K562 (cell line): ENCODE results near the gene COL5A3. TPM values are rescaled to one million over a fixed set of nuclear protein-coding genes. Genes with fewer than 3 reads are reported as not detected.

Source experiments
- ATAC-seq: fragments of 200-7000 bp; cut with Tn5 transposase; 3 replicates; pipeline ENCODE4 v1.9.1; 2020; ENCODE audit warnings: moderate library complexity
- BruUV-seq: library from RNA; stranded (reverse); fragments of 400-500 nt; replicated peaks from 2 replicates; lab custom pipeline; 2021; lab: Mats Ljungman, UMichigan
- CTCF ChIA-PET: fragments of 300-600 bp; formaldehyde crosslinking; extraction: SDS; loops from one replicate; lab custom pipeline; 2021; ENCODE audit warnings: low intra/inter-chr PET ratio; lab: Yijun Ruan, JAX
- POLR2A ChIA-PET: fragments of 300-600, 350-650 bp; sonication (Branson Sonifier 250); formaldehyde crosslinking; extraction: SDS; loops from one replicate; lab custom pipeline; 2021; ENCODE audit warnings: antibody characterized with exemption, inconsistent platforms; lab: Yijun Ruan, JAX
- DNase-seq, 4 experiments: peaks; one replicate each; pipeline versions ENCODE4 v3.0.0 to v3.0.0-alpha.2; 2011 to 2018; ENCODE audit warnings: low spot score in 3 of 4, mixed read lengths in 3 of 4; ENCODE audit errors: extremely low read depth in 1 of 4
- FAIRE-seq: peaks from 2 replicates; lab custom pipeline; 2011; peaks lifted over from hg19 to GRCh38; lab: Jason Lieb, UNC
- H2AFZ ChIP-seq: 2 replicates; pipeline ENCODE4 v1.6.0; 2011; ENCODE audit warnings: low read depth, low read length, control low read depth, inconsistent platforms
- H3K27ac ChIP-seq: fragments of 200-600 bp; 3 replicates; pipeline ENCODE4 v1.8.0; 2011; ENCODE audit warnings: low read depth, mild to moderate bottlenecking, control low read depth, inconsistent platforms, low read length, moderate library complexity, mixed read lengths; ENCODE audit errors: extremely low read depth
- H3K27me3 ChIP-seq, 2 experiments: fragments of 300-600 bp in 1 of 2; 2 replicates in 1 of 2; 3 replicates in 1 of 2; pipeline versions ENCODE4 v1.6.0 to v1.8.0; 2011; ENCODE audit warnings: inconsistent platforms in 2 of 2, low read length in 2 of 2, mild to moderate bottlenecking in 1 of 2, mixed read lengths in 1 of 2, moderate library complexity in 1 of 2; ENCODE audit not compliant: control insufficient read depth in 2 of 2, insufficient read depth in 2 of 2
- H3K36me3 ChIP-seq: fragments of 300-600 bp; 3 replicates; pipeline ENCODE4 v1.8.0; 2011; ENCODE audit warnings: mild to moderate bottlenecking, low read length, inconsistent platforms; ENCODE audit not compliant: control insufficient read depth, insufficient read depth
- H3K4me1 ChIP-seq, 2 experiments: fragments of 200-600 bp in 1 of 2; replicated peaks in 1 of 2; 2 replicates in 1 of 2; 3 replicates in 1 of 2; pipeline versions ENCODE4 v1.5.1 to v1.8.0; 2011; ENCODE audit warnings: inconsistent platforms in 2 of 2, low read length in 2 of 2, mild to moderate bottlenecking in 1 of 2, mixed read lengths in 1 of 2, moderate library complexity in 1 of 2; ENCODE audit not compliant: control insufficient read depth in 2 of 2, insufficient read depth in 2 of 2
- H3K4me2 ChIP-seq: 2 replicates; pipeline ENCODE4 v1.6.1; 2011; ENCODE audit warnings: low read length, control low read depth, inconsistent platforms, mixed read lengths; ENCODE audit not compliant: insufficient read depth
- H3K4me3 ChIP-seq: fragments of 200-600 bp; sonication (generic), shearing (Covaris generic); 2 replicates; pipeline ENCODE4 v1.5.1; 2016; ENCODE audit warnings: control low read depth, inconsistent platforms
- H3K79me2 ChIP-seq: fragments of 200-600 bp; 3 replicates; pipeline ENCODE4 v1.8.0; 2011; ENCODE audit warnings: low read length, inconsistent platforms; ENCODE audit not compliant: control insufficient read depth, insufficient read depth
- H3K9ac ChIP-seq, 2 experiments: 2 replicates each; pipeline versions ENCODE4 v1.6.0 to v1.6.1; 2011; ENCODE audit warnings: low read depth in 2 of 2, low read length in 2 of 2, control low read depth in 1 of 2, inconsistent platforms in 1 of 2, mild to moderate bottlenecking in 1 of 2, mixed read lengths in 1 of 2; ENCODE audit not compliant: insufficient read depth in 1 of 2
- H3K9me1 ChIP-seq: one replicate; pipeline ENCODE4 v1.6.0; 2011; ENCODE audit warnings: inconsistent platforms, mild to moderate bottlenecking, low read length, moderate library complexity; ENCODE audit not compliant: control insufficient read depth, insufficient read depth
- H3K9me3 ChIP-seq: replicated peaks from 2 replicates; pipeline ENCODE4 v1.5.1; 2011; ENCODE audit warnings: low read depth, low read length, inconsistent platforms; ENCODE audit not compliant: control insufficient read depth, insufficient read depth
- H4K20me1 ChIP-seq: replicated peaks from 2 replicates; pipeline ENCODE4 v1.6.1; 2011; ENCODE audit warnings: low read length, inconsistent platforms, mixed read lengths; ENCODE audit not compliant: control insufficient read depth, insufficient read depth
- BRD4 ChIP-seq: fragments of 200-600 bp; sonication (generic); IDR thresholded peaks from 2 replicates; pipeline ENCODE4 v1.6.1; 2017; ENCODE audit warnings: inconsistent platforms
- DACH1 ChIP-seq: fragments of 450-650 bp; IDR thresholded peaks from 2 replicates; pipeline ENCODE4 v1.6.1; 2018; ENCODE audit not compliant: partially characterized antibody
- LCOR ChIP-seq: sonication (generic); formaldehyde crosslinking; IDR thresholded peaks from 2 replicates; pipeline ENCODE4 v1.8.0; 2022; ENCODE audit warnings: mild to moderate bottlenecking, missing genetic modification reagents
- MYC ChIP-seq, 2 experiments: fragments of 250-450 bp in 1 of 2; sonication (Bioruptor Pico) in 1 of 2; IDR thresholded peaks; 2 replicates each; pipeline versions ENCODE4 v1.5.1 to v1.6.1; 2012 to 2021; ENCODE audit warnings: low read depth in 2 of 2, borderline replicate concordance in 1 of 2, improper control_type of control experiment in 1 of 2, low read length in 1 of 2, mild to moderate bottlenecking in 1 of 2, moderate library complexity in 1 of 2
- RB1 ChIP-seq: fragments of 450-650 bp; IDR thresholded peaks from 2 replicates; pipeline ENCODE4 v1.6.1; 2017; ENCODE audit warnings: low read depth, mild to moderate bottlenecking
- RBM25 ChIP-seq: fragments of 200-400 bp; formaldehyde crosslinking; IDR thresholded peaks from 2 replicates; pipeline ENCODE4 v1.6.1; 2018; ENCODE audit warnings: low read length, low read depth, moderate library complexity; ENCODE audit not compliant: severe bottlenecking
- ZKSCAN3 ChIP-seq: fragments of 250-450 bp; sonication (Bioruptor Pico); IDR thresholded peaks from 2 replicates; pipeline ENCODE4 v1.4.0; 2020
- ZNF121 ChIP-seq: sonication (generic); formaldehyde crosslinking; conservative IDR thresholded peaks from 2 replicates; pipeline ENCODE4 v1.8.0; 2022; ENCODE audit warnings: missing genetic modification reagents
- ZNF57 ChIP-seq: fragments of 450-650 bp; formaldehyde crosslinking; IDR thresholded peaks from 2 replicates; pipeline ENCODE4 v1.4.0; 2020; ENCODE audit warnings: mild to moderate bottlenecking, moderate library complexity
- ZNF76 ChIP-seq: fragments of 250-450 bp; sonication (Bioruptor Pico); IDR thresholded peaks from 2 replicates; pipeline ENCODE4 v1.4.0; 2020; ENCODE audit warnings: mild to moderate bottlenecking, moderate library complexity, borderline replicate concordance
- WGBS: fragments of 100-300 bp; shearing (Covaris generic); methylation state at CpG from one replicate; pipeline ENCODE4 v1.1.6; 2016; ENCODE audit warnings: low coverage, mixed read lengths; ENCODE audit not compliant: insufficient coverage; ENCODE audit errors: missing lambda C conversion rate; 5-methylcytosine and 5-hydroxymethylcytosine counted together
- in situ Hi-C: fragments of 300-500 bp; cut with MboI; formaldehyde crosslinking; loops from 4 replicates; pipeline ENCODE4 v1.15.0; 2018; ENCODE audit warnings: inconsistent platforms, mixed read lengths
- intact Hi-C: fragments of 100-400 bp; cut with micrococcal nuclease; formaldehyde crosslinking; loops from 2 replicates; pipeline ENCODE4 v1.14.2; 2022
- polyA plus RNA-seq, 8 experiments: library from polyadenylated mRNA; depleted of rRNA in 4 of 8; stranded (reverse) in 5 of 8; unstranded in 3 of 8; fragments of >200 nt; fragmentation: Nextera tagmentation in 2 of 8; fragmentation: Illumina TruSeq in 1 of 8; extraction: Ambion mirVana in 2 of 8; extraction: Trizol in 1 of 8; gene quantifications; 2 replicates each; pipeline versions ENCODE4 v1.2.1 to v1.2.3, GENCODE V29; 2011 to 2014; ENCODE audit warnings: inconsistent platforms in 1 of 8, missing spikeins in 1 of 8
- total RNA-seq, 7 experiments: library from RNA; depleted of rRNA in 6 of 7; stranded (reverse); fragments of >200 nt in 6 of 7; fragmentation: Illumina TruSeq in 2 of 7; extraction: Trizol in 2 of 7; gene quantifications; 2 replicates each; pipeline versions ENCODE4 v1.2.1 to v1.2.3, GENCODE V29; 2011 to 2021; ENCODE audit warnings: low replicate concordance in 1 of 7

COL5A3 gene
- total and polyA plus RNA-seq, 9 of the 15 experiments (the other 6 are each of a cell fraction or from before 2014, with no cell fraction given): 0.01 to 0.02 TPM; not detected in 7

- Histone ChIP-seq H3K4me1 (no peaks in the 10 kb centered on the region), H3K9me3 (no peaks in the 10 kb centered on the region), H3K4me2 (no peak overlapping the region), H3K4me3 (no peak overlapping the region), H3K27me3 (peaks cover 2 to 23% of the 10 kb centered on the region in 2 experiments), H3K9me1 (no peaks in the 10 kb centered on the region), H4K20me1 (no peaks in the 10 kb centered on the region), H3K36me3 (no peaks in the 10 kb centered on the region), H3K9ac (no peak overlapping the region), H2AFZ (no peak overlapping the region), H3K79me2 (no peaks in the 10 kb centered on the region), H3K27ac (no peak overlapping the region)
- ChIA-PET CTCF (no interaction called here), POLR2A (interaction anchor here (0.6 to 1.1 kb wide), 3 partner anchors 8 to 152 kb away, joined by 3 read pairs; partner anchors contain the start of gene PPAN)
- DNase-seq (no peak), FAIRE-seq (no peak), ATAC-seq (no peak)
- TF ChIP-seq BRD4 (no peak), ZNF57 (CRISPR knock-in tag) (no peak), ZKSCAN3 (CRISPR knock-in tag) (no peak), DACH1 (no peak), MYC (IDR thresholded peaks at IDR 0.05; ENCODE audit: low read depth, low read length) (no peak), MYC (CRISPR knock-in tag; IDR thresholded peaks at IDR 0.05; ENCODE audit: borderline replicate concordance, low read depth) (no peak), LCOR (CRISPR knock-in tag) (no peak), RB1 (no peak), ZNF121 (peak; percentile 93), ZNF76 (CRISPR knock-in tag) (no peak), RBM25 (peak; percentile 33)
- BruUV-seq: no TSS peak
- WGBS: 5% methylated on average over 18 of the region's 18 CpGs
- intact Hi-C loops (no loop called here), in situ Hi-C loops (no loop called here)
These were observed 56.3 kb downstream of the COL5A3 start for GRCh38 chr19:9953802-9954542.
